ENCODE measurements around the gene MAPK8IP1.

MAPK8IP1 gene

GRCh38 chr11:45859661-45860140 lies 25.8 kb upstream of the MAPK8IP1 start:
- in situ Hi-C loops (cut with MboI; ENCODE audit: low sequenced_read_pairs), result no loop called here

- in situ Hi-C loops (cut with MboI; ENCODE audit: low sequenced_read_pairs), result no loop called here
These were observed 25.1 kb upstream of the MAPK8IP1 start for GRCh38 chr11:45860348-45860747.

- in situ Hi-C loops (cut with MboI; ENCODE audit: low sequenced_read_pairs), result no loop called here
These were observed 24.5 kb upstream of the MAPK8IP1 start for GRCh38 chr11:45860764-45861510.

GRCh38 chr11:45864041-45864440 lies 21.4 kb upstream of the MAPK8IP1 start:
- in situ Hi-C loops (cut with MboI; ENCODE audit: low sequenced_read_pairs), result no loop called here

GRCh38 chr11:45869551-45869950 lies 15.9 kb upstream of the MAPK8IP1 start:
- in situ Hi-C loops (cut with MboI; ENCODE audit: low sequenced_read_pairs), result no loop called here

- in situ Hi-C loops (cut with MboI; ENCODE audit: low sequenced_read_pairs), result no loop called here
These were observed 14.7 kb upstream of the MAPK8IP1 start for GRCh38 chr11:45870706-45871105.

- in situ Hi-C loops (cut with MboI; ENCODE audit: low sequenced_read_pairs), result no loop called here
These were observed 13.8 kb upstream of the MAPK8IP1 start for GRCh38 chr11:45871638-45872037.

- in situ Hi-C loops (cut with MboI; ENCODE audit: low sequenced_read_pairs), result no loop called here
These were observed 12.6 kb upstream of the MAPK8IP1 start for GRCh38 chr11:45872651-45873356.

- in situ Hi-C loops (cut with MboI; ENCODE audit: low sequenced_read_pairs), result no loop called here
These were observed 9.1 kb upstream of the MAPK8IP1 start for GRCh38 chr11:45876401-45876800.

- in situ Hi-C loops (cut with MboI; ENCODE audit: low sequenced_read_pairs), result no loop called here
These were observed 8.2 kb upstream of the MAPK8IP1 start for GRCh38 chr11:45877221-45877620.

GRCh38 chr11:45877845-45878244 lies 7.6 kb upstream of the MAPK8IP1 start:
- in situ Hi-C loops (cut with MboI; ENCODE audit: low sequenced_read_pairs), result no loop called here

GRCh38 chr11:45879803-45880686 lies 5.4 kb upstream of the MAPK8IP1 start:
- in situ Hi-C loops (cut with MboI; ENCODE audit: low sequenced_read_pairs), result no loop called here

GRCh38 chr11:45880772-45881570 lies 4.5 kb upstream of the MAPK8IP1 start:
- in situ Hi-C loops (cut with MboI; ENCODE audit: low sequenced_read_pairs), result no loop called here

- in situ Hi-C loops (cut with MboI; ENCODE audit: low sequenced_read_pairs), result no loop called here
These were observed 3.6 kb upstream of the MAPK8IP1 start for GRCh38 chr11:45881708-45882368.

GRCh38 chr11:45884596-45885185 lies 760 bp upstream of the MAPK8IP1 start:
- in situ Hi-C loops (cut with MboI; ENCODE audit: low sequenced_read_pairs), result no loop called here

- in situ Hi-C loops (cut with MboI; ENCODE audit: low sequenced_read_pairs), result no loop called here
These were observed 670 bp downstream of the MAPK8IP1 start for GRCh38 chr11:45885921-45886721.

GRCh38 chr11:45886816-45887520 lies 1.5 kb downstream of the MAPK8IP1 start:
- in situ Hi-C loops (cut with MboI; ENCODE audit: low sequenced_read_pairs), result no loop called here

- in situ Hi-C loops (cut with MboI; ENCODE audit: low sequenced_read_pairs), result no loop called here
These were observed 2.1 kb downstream of the MAPK8IP1 start for GRCh38 chr11:45887587-45887986.

Measured in HL-60/S4 treated with retinoic acid at 250 ng/mL for 4 days and 3 days (cell line).